GM19463 (cell line): ENCODE data around the gene ZDHHC8.

ENCODE experiments used
- ATAC-seq: cut with Tn5 transposase; IDR thresholded peaks from one replicate; pipeline ENCODE4 v1.9.1; 2021; ENCODE audit warnings: mild to moderate bottlenecking, moderate library complexity; ENCODE audit not compliant: unreplicated experiment

Gene ZDHHC8

GRCh38 chr22:20192293-20192971 is 60.8 kb downstream of the ZDHHC8 start:
- no peak for ATAC-seq

DNA sequence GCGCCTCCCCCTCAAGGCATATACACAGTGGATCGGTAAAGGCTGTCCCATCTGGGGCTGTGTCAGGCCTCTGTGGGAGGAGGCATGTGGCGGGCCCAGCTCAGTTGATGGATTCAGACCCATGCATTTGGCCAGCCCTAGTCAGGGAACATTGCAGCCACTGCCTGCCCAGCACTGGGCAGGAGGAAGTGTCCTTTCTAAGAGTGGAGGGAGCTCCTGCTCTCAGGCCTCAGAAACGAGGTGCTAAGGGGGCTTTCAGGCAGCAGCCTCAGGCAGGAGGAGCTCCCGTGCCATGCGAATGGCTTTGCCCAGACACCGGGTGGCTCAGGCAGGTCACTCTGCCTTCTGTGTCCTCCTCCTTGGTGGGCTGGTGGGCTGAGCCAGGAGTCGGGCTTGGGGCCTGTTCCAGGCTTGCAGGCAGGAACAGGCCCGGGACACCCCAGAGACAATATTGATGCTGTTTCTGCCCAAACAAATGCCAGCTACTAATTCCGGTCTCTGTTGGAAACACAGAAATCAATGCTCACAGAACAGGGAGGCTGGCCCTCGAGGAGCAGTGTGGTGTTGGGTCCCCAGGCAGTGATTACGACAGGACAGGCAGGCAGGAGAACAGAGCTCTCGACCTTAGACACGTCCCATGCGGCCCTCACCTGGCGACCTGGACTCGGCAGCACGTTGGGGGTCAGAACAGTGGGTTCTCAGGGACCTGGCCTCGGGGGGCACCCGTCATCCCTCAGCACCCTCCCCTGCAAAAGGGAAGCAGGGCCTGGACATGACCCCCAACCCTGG is 61.6 kb downstream of the ZDHHC8 start:
- ATAC-seq = no peak

DNA sequence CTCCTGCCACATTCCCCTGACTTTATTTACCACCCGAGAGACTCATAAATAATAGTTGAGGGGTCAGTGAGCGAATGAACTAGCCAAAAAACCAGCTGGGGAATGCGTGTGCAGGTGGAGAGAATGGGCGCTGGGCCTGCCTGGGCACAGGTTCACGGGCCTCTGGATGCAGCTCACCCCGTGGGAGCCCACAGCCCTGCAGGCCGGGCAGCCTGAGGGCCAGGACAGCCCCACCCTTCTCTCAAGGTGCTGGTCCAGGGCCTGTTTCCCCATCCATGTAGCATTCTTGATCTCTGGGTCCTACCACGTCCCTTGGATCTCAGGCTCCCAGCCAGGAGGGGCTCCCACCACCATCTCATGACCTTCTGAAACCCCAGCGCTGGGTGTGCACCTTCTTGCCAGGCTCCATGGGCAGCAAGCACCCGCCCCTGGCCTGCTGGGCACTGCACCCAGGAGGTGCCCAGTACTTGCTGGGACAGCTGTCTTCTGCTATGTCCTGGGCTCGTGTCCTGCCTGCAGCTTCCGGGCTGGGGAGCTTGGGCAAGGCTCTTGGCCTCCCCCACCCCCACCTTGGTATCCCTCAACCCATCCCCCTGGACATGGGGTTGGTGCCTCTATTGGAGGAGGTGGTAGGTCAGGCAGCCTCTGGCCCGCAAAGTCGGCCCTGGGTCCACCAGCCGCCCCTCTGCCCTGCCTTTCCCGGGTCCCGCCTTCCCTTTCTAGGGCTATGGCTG is 62.3 kb downstream of the ZDHHC8 start:
- ATAC-seq = no peak

- ATAC-seq = no peak
Observed at GRCh38 chr22:20194681-20195593, 63.3 kb downstream of the ZDHHC8 start.

DNA sequence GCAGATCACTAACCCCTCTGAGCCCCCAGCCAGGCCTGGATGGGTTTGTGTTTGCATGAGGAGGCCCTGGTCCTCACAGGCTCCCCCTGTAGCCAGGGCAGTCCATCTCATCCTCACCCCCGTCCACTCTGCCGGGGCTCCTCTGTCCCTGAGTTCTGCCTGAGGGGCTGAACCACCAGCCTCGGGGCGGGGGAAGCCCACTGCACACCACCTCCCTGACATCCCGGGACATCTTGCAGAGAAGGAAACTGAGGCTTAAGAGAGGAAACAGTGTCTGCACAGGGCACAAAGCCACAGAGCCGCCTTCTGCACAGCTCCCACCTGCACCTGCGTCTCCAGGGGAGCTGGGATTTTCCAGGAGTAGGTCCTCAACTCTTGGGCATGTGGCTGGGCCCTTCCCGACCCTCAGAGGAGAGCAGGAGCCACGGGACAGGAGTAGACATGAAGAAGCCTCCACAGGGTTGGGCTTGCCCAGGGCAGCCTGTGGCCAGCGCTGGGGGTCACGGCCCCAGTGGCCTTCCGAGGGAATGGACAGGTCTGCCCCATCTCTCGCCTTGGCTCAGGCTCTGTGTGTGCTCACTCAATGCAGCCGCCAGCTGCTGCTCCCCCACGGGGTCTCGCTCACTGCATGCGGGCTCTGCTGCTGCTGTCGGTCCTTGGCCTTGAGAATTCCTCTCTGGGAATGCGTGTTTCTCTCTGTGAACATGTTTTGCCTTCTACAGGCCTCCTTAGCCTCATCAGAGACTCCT is 64.7 kb downstream of the ZDHHC8 start:
- no peak for ATAC-seq
